GM18517 (cell line): ENCODE measurements around the gene RHOJ.

Experiments used
- ATAC-seq: cut with Tn5 transposase; IDR thresholded peaks from one replicate; pipeline ENCODE4 v1.9.1; 2021; ENCODE audit warnings: mild to moderate bottlenecking, moderate library complexity; ENCODE audit not compliant: unreplicated experiment

Gene RHOJ

GRCh38 chr14:63205044-63205575 lies 867 bp downstream of the RHOJ start:
- no peak for ATAC-seq

GRCh38 chr14:63205866-63206265 lies 1.6 kb downstream of the RHOJ start:
- no peak for ATAC-seq

GRCh38 chr14:63209160-63209559 lies 4.9 kb downstream of the RHOJ start:
- no peak for ATAC-seq

GRCh38 chr14:63210812-63211211 lies 6.6 kb downstream of the RHOJ start:
- no peak for ATAC-seq

GRCh38 chr14:63212209-63212608 lies 8.0 kb downstream of the RHOJ start:
- ATAC-seq, result no peak

- no peak for ATAC-seq
These were observed 8.7 kb downstream of the RHOJ start for GRCh38 chr14:63212776-63213500.

- no peak for ATAC-seq
These were observed 10.4 kb downstream of the RHOJ start for GRCh38 chr14:63214417-63215196.

- no peak for ATAC-seq
These were observed 16.3 kb downstream of the RHOJ start for GRCh38 chr14:63220526-63220925.

GRCh38 chr14:63223596-63223995 lies 19.4 kb downstream of the RHOJ start:
- no peak for ATAC-seq

- ATAC-seq, result no peak
These were observed 20.0 kb downstream of the RHOJ start for GRCh38 chr14:63224196-63224595.

- ATAC-seq, result no peak
These were observed 24.0 kb downstream of the RHOJ start for GRCh38 chr14:63228217-63228616.

GRCh38 chr14:63229330-63230059 lies 25.3 kb downstream of the RHOJ start:
- no peak for ATAC-seq

GRCh38 chr14:63231766-63232165 lies 27.5 kb downstream of the RHOJ start:
- no peak for ATAC-seq

- ATAC-seq, result no peak
These were observed 33.5 kb downstream of the RHOJ start for GRCh38 chr14:63237791-63238190.

GRCh38 chr14:63240221-63240620 lies 36.0 kb downstream of the RHOJ start:
- no peak for ATAC-seq

- no peak for ATAC-seq
These were observed 36.9 kb downstream of the RHOJ start for GRCh38 chr14:63241096-63241495.

- no peak for ATAC-seq
These were observed 39.4 kb downstream of the RHOJ start for GRCh38 chr14:63243646-63244045.

GRCh38 chr14:63245893-63246292 lies 41.6 kb downstream of the RHOJ start:
- ATAC-seq, result no peak

GRCh38 chr14:63248211-63248610 lies 44.0 kb downstream of the RHOJ start:
- ATAC-seq, result no peak

- ATAC-seq, result no peak
These were observed 44.8 kb downstream of the RHOJ start for GRCh38 chr14:63249092-63249491.

- no peak for ATAC-seq
These were observed 53.1 kb downstream of the RHOJ start for GRCh38 chr14:63257299-63257698.
